NCI-H748 (cell line): ENCODE results near the gene ZNF558.
A peak's percentile ranks its signal among the peaks of the same experiment; 100 is the strongest.

ENCODE experiments used
- DNase-seq: peaks from one replicate; lab custom pipeline; 2025; ENCODE audit not compliant: unreplicated experiment; lab: John Stamatoyannopoulos, UW

The ZNF558 gene

GRCh38 chr19:8832132-8833021 lies at the start of gene ZNF558, which contains the start of gene MBD3L1:
Gene ZNF558 (minus strand): TSS chr19:8832304. CDS start chr19:8822659, 9,645 bp downstream.
Gene MBD3L1 (plus strand): TSS chr19:8832377. CDS start chr19:8842679, 10,302 bp downstream.
- peak; percentile 95 for DNase-seq

DNA sequence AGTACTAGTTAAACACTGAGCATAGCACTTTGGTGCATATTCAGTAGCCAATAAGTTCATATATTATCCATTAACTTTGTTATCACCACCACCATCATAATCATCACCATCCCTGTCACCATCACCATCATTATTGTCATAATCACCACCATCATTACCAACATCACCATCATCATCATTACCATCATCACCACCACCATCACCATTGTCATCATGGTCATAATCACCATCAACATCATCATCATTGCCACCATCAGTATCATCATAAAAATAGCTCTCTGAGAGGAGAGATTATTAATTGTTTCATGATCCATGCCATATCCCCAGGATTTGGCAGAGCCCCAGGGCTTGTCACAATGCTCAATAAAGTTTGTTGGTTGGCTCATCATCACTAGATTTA lies 49.4 kb upstream of the ZNF558 start:
- DNase-seq: no peak

DNA sequence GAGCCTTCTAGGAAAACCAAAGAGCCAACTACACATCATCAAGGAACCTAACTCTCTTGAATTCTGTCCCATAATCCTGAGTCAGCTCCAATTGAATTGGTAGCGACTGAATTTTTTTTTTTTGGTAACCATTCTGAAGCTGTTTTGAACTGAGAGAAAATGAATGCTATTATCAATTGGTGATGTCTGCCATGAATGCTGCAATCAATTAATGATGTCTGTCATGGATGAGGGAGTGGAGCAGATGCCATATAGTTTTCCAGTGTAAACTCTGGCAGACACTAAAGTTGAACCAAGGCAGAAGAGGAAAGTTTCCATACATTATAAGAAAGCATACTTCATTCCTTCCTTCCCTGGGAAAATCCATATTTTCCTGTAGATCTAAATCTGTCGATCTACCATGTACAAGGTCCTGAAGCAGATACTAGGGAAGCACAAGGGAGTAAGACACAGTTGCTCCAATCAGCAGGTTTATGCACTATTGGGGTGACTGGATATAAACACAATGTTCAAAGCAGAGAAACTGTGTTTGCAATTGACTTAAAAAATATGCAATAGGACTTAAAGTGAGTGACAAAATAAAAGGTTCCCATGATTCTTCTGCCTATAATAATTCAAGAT lies 48.9 kb upstream of the ZNF558 start:
- no peak for DNase-seq

- no peak for DNase-seq
Observed at GRCh38 chr19:8877854-8878705, 46.0 kb upstream of the ZNF558 start.

DNA sequence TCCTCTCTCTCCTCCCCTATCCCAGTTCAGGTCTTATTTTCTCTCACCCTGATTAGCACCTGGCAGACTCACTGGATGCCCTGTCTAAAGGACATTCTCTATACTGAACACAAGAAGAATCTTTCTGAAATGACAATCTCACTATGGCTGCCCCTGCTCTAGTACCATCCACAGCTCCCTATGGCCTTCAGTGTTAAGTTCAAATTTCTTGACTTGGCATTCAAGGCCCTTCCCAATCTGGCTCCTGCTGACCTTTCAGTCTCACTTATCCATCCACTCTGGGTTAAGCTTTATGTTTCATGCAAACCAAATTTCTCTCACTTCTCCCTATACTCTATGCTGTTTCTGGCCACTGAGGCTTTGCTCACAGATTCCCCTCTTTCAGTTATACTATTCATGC lies 34.2 kb upstream of the ZNF558 start:
- no peak for DNase-seq

- no peak for DNase-seq
Observed at GRCh38 chr19:8858260-8858659, 26.2 kb upstream of the ZNF558 start.

GRCh38 chr19:8850488-8850887 lies 18.4 kb upstream of the ZNF558 start:
- no peak for DNase-seq

- no peak for DNase-seq
Observed at GRCh38 chr19:8849232-8849631, 17.1 kb upstream of the ZNF558 start.

- DNase-seq: no peak
Observed at GRCh38 chr19:8846819-8847218, 14.7 kb upstream of the ZNF558 start.

DNA sequence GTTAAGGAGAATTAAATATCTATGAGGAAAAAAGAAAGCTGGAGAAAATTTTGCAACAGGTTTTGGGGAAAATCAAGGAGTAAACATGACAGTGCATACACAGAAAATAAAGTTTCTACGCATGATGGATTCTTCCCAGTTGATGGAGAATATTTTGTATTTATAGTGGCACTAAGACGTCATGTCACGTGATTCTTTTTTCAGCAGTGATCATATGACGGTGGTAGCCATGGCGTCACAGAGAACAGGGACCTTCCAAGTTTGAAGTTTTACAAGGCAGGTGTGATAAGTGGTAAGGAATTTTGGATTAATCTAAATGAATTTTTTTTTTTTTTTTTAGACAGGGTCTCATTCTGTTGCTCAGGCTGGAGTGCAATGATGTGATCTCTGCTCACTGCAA lies 8.6 kb upstream of the ZNF558 start:
- DNase-seq: no peak

- no peak for DNase-seq
Observed at GRCh38 chr19:8835877-8836276, 3.8 kb upstream of the ZNF558 start.

DNA sequence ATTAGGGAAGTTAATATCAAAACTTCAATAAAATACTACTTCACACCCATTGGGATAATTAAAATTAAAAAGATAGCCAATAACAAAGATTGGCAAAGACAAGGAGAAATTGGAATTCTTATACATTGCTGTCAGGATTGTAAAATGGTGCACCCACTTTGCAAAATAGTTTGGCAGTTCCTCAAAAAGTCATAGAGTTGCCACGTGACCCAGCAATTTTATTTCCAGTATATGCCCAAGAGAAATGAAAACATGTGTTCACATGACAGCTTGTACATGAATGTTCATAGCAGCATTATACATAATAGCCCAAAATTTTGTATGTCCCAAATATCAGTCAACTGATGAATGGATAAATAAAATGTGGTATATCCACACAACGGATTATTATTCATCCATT lies 3.3 kb upstream of the ZNF558 start:
- DNase-seq: no peak

GRCh38 chr19:8831832-8832131 lies 322 bp downstream of the ZNF558 start:
- DNase-seq: no peak

- no peak for DNase-seq
Observed at GRCh38 chr19:8831373-8831772, 731 bp downstream of the ZNF558 start.

DNA sequence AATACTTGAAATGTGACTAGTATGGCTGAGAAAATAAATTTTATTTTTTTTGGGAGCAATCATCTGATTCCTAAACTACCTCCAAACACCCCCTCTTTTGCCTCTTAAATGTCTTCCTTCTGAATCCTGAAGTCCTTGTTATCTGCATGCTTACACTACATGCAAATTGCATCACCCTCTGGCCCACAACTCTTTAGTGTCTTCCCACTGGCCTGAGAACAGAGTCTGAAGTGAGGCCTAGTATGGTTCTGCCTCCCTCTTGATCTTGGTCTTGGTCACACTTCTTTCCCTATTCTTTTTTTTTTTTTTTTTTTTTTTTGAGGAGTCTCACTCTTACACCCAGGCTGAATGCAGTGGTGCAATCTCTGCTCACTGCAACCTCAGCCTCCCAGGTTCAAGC lies 4.8 kb downstream of the ZNF558 start:
- DNase-seq: no peak

GRCh38 chr19:8826371-8826770 lies 5.7 kb downstream of the ZNF558 start:
- DNase-seq: no peak

DNA sequence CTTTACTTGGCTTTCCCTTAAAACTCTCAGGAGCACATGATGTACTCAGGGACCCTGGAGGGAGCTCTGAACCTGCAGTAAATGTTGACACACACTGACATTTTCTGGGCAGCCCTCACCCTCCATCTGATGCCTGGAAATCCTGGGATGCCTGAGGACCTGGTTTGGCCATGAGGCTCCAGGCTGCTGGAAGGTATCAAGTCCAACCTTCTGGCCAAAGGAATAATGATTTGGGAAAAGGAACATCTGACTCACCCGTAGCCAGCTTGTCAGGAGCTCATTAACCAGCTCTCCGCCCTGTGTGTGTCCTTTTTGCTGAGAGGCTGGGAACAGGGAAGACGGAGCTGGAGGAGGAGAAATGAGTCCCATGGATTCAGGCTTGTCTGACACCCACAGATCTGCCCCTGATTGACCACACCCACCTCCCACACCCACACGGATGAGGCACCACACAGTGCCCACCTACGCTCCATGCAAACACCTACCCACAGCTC lies 10.3 kb downstream of the ZNF558 start:
- no peak for DNase-seq

GRCh38 chr19:8820234-8820633 lies 11.9 kb downstream of the ZNF558 start:
- DNase-seq: no peak

GRCh38 chr19:8815780-8816179 lies 16.3 kb downstream of the ZNF558 start:
- no peak for DNase-seq

- DNase-seq: no peak
Observed at GRCh38 chr19:8814176-8814575, 17.9 kb downstream of the ZNF558 start.
